Activated T-cell treated with anti-CD3 and anti-CD28 coated beads for 1 hour (primary cell): Measurements from ENCODE around the gene TMEM250.

ENCODE experiments used
- DNase-seq: peaks from one replicate; pipeline ENCODE4 v3.0.0-alpha.2; 2020; ENCODE audit warnings: low read depth

TMEM250 gene

GRCh38 chr9:136147890-136148714 is 29.4 kb upstream of the TMEM250 start:
- DNase-seq: no peak

- no peak for DNase-seq
These were observed 28.6 kb upstream of the TMEM250 start for GRCh38 chr9:136147038-136147889.

- no peak for DNase-seq
These were observed 27.7 kb upstream of the TMEM250 start for GRCh38 chr9:136146126-136147037.

- no peak for DNase-seq
These were observed 26.9 kb upstream of the TMEM250 start for GRCh38 chr9:136145580-136145979.

GRCh38 chr9:136144450-136144849 is 25.8 kb upstream of the TMEM250 start:
- DNase-seq: no peak

- DNase-seq: no peak
These were observed 24.7 kb upstream of the TMEM250 start for GRCh38 chr9:136143215-136144001.

- DNase-seq: no peak
These were observed 24.2 kb upstream of the TMEM250 start for GRCh38 chr9:136142859-136143214.

- no peak for DNase-seq
These were observed 23.7 kb upstream of the TMEM250 start for GRCh38 chr9:136142414-136142796.

GRCh38 chr9:136141682-136142413 is 23.2 kb upstream of the TMEM250 start:
- no peak for DNase-seq

- no peak for DNase-seq
These were observed 22.3 kb upstream of the TMEM250 start for GRCh38 chr9:136140966-136141365.

GRCh38 chr9:136140046-136140445 is 21.4 kb upstream of the TMEM250 start:
- no peak for DNase-seq

GRCh38 chr9:136138566-136138965 is 19.9 kb upstream of the TMEM250 start:
- peak; percentile 25 for DNase-seq

- DNase-seq: no peak
These were observed 18.9 kb upstream of the TMEM250 start for GRCh38 chr9:136137321-136138265.

GRCh38 chr9:136136127-136136925 is 17.7 kb upstream of the TMEM250 start:
- no peak for DNase-seq

- no peak for DNase-seq
These were observed 16.9 kb upstream of the TMEM250 start for GRCh38 chr9:136135326-136136126.

- DNase-seq: no peak
These were observed 15.3 kb upstream of the TMEM250 start for GRCh38 chr9:136133959-136134484.

- DNase-seq: no peak
These were observed 14.7 kb upstream of the TMEM250 start for GRCh38 chr9:136133191-136133958.
